ENCODE data around the gene ZSCAN9.

DNA sequence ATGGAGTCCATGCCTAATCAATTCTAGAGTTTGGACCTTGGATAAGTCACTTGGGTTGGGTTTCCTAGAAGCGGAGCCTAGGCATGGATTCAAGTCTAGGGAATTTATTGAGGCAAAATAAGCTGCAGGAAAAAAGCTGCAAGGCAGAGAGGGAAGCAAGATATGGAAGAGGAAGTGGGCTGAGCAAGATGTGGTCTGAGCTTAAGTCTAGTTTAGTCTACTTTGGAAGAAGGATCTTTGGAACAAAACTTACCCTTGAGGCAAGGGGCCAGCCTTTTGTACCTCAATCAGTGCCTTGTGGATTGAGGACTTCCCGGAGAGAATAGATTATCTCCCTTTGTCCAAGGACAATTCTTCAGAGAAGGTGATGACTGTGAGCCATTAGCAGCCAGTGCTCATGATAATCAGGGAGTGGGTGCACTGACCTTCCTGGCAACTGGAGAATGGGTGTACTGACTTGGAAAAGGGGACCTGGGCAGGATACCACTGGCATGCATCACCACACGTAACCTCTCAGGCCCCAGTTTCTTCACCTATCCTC lies 10.9 kb downstream of the ZSCAN9 start:
- TF ChIP-seq, protein P1, sequence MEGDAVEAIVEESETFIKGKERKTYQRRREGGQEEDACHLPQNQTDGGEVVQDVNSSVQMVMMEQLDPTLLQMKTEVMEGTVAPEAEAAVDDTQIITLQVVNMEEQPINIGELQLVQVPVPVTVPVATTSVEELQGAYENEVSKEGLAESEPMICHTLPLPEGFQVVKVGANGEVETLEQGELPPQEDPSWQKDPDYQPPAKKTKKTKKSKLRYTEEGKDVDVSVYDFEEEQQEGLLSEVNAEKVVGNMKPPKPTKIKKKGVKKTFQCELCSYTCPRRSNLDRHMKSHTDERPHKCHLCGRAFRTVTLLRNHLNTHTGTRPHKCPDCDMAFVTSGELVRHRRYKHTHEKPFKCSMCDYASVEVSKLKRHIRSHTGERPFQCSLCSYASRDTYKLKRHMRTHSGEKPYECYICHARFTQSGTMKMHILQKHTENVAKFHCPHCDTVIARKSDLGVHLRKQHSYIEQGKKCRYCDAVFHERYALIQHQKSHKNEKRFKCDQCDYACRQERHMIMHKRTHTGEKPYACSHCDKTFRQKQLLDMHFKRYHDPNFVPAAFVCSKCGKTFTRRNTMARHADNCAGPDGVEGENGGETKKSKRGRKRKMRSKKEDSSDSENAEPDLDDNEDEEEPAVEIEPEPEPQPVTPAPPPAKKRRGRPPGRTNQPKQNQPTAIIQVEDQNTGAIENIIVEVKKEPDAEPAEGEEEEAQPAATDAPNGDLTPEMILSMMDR (IDR thresholded peaks at IDR 0.05; ENCODE audit: borderline replicate concordance, extremely low read depth, low read length, poor library complexity, severe bottlenecking) = no peak
- no peak for TF ChIP-seq EZH2 (IDR thresholded peaks at IDR 0.05; ENCODE audit: borderline replicate concordance, low read depth, low read length, severe bottlenecking)

Measured in DND-41 (cell line).